H1 (cell line): Measurements from ENCODE around the gene CALCR. TPM values are rescaled to one million over a fixed set of nuclear protein-coding genes. Genes with fewer than 3 reads are reported as not detected.

Experiments used
- CTCF ChIA-PET: fragments of 300-600 bp; sonication (Branson Sonifier 250); formaldehyde crosslinking; loops from one replicate; lab custom pipeline; 2021; ENCODE audit not compliant: partially characterized antibody; lab: Charles Lee
- POLR2A ChIA-PET: fragments of 300-600 bp; sonication (Branson Sonifier 250); formaldehyde crosslinking; loops from one replicate; lab custom pipeline; 2021; ENCODE audit warnings: inconsistent platforms; ENCODE audit not compliant: partially characterized antibody; lab: Charles Lee
- DNase-seq, 2 experiments: peaks; one replicate each; pipeline versions ENCODE4 v3.0.0 to v3.0.0-alpha.2; 2010 to 2022; ENCODE audit warnings: low spot score in 2 of 2, low read depth in 1 of 2, mixed read lengths in 1 of 2
- FAIRE-seq: peaks from 2 replicates; lab custom pipeline; 2011; peaks lifted over from hg19 to GRCh38; lab: Jason Lieb, UNC
- H2AFZ ChIP-seq: 2 replicates; pipeline ENCODE4 v1.8.1; 2012; ENCODE audit warnings: low read length, inconsistent platforms
- H2AK5ac ChIP-seq: 2 replicates; pipeline ENCODE4 v1.6.1; 2013; ENCODE audit warnings: low read depth, low read length
- H2BK120ac ChIP-seq: replicated peaks from 2 replicates; pipeline ENCODE3; 2013; ENCODE audit warnings: low read depth, low read length, inconsistent platforms
- H2BK12ac ChIP-seq: 2 replicates; pipeline ENCODE4 v1.6.1; 2013; ENCODE audit warnings: low read depth, low read length
- H2BK15ac ChIP-seq: 2 replicates; pipeline ENCODE4 v1.6.1; 2013; ENCODE audit warnings: low read length
- H2BK20ac ChIP-seq: 2 replicates; pipeline ENCODE4 v1.6.1; 2013; ENCODE audit warnings: low read length
- H2BK5ac ChIP-seq: 2 replicates; pipeline ENCODE4 v1.6.1; 2013; ENCODE audit warnings: low read depth, low read length
- H3K14ac ChIP-seq: 2 replicates; pipeline ENCODE4 v1.6.1; 2013; ENCODE audit warnings: inconsistent platforms; ENCODE audit not compliant: insufficient read length
- H3K18ac ChIP-seq: 2 replicates; pipeline ENCODE4 v1.6.1; 2013; ENCODE audit warnings: low read length; ENCODE audit errors: extremely low read depth
- H3K23ac ChIP-seq: 2 replicates; pipeline ENCODE4 v1.6.1; 2013; ENCODE audit warnings: inconsistent platforms; ENCODE audit not compliant: insufficient read length
- H3K23me2 ChIP-seq: 2 replicates; pipeline ENCODE4 v1.6.1; 2013; ENCODE audit warnings: low read depth, low read length
- H3K27ac ChIP-seq: 2 replicates; pipeline ENCODE4 v1.6.1; 2011; ENCODE audit warnings: low read depth, low read length, inconsistent platforms
- H3K27me3 ChIP-seq, 4 experiments: replicated peaks in 1 of 4; 1 replicate in 1 of 4; 2 replicates in 3 of 4; pipeline versions ENCODE4 v1.6.1 to v1.8.1; 2011 to 2013; ENCODE audit warnings: low read length in 3 of 4, mild to moderate bottlenecking in 3 of 4, inconsistent platforms in 2 of 4, mixed read lengths in 2 of 4, moderate library complexity in 1 of 4; ENCODE audit not compliant: control insufficient read depth in 3 of 4, insufficient read depth in 3 of 4; ENCODE audit errors: extremely low read depth in 1 of 4
- H3K36me3 ChIP-seq, 4 experiments: 2 replicates each; pipeline versions ENCODE4 v1.6.1 to v1.8.1; 2011 to 2013; ENCODE audit warnings: mild to moderate bottlenecking in 4 of 4, low read length in 3 of 4, moderate library complexity in 2 of 4, control low read depth in 1 of 4, inconsistent platforms in 1 of 4; ENCODE audit not compliant: insufficient read depth in 4 of 4, control insufficient read depth in 2 of 4
- H3K4ac ChIP-seq: replicated peaks from 2 replicates; pipeline ENCODE3; 2013; ENCODE audit warnings: low read length, low read depth, mixed read lengths, inconsistent platforms; ENCODE audit not compliant: insufficient read length
- H3K4me1 ChIP-seq, 4 experiments: replicated peaks in 1 of 4; 1 replicate in 1 of 4; 2 replicates in 3 of 4; pipeline versions ENCODE4 v1.6.1 to v1.8.1; 2011 to 2013; ENCODE audit warnings: low read length in 3 of 4, inconsistent platforms in 2 of 4, mixed read lengths in 1 of 4; ENCODE audit not compliant: insufficient read depth in 4 of 4, control insufficient read depth in 3 of 4
- H3K4me2 ChIP-seq, 2 experiments: 2 replicates each; pipeline versions ENCODE4 v1.6.1 to v1.8.1; 2011 to 2013; ENCODE audit warnings: low read depth in 2 of 2, low read length in 2 of 2, control low read depth in 1 of 2, inconsistent platforms in 1 of 2, mild to moderate bottlenecking in 1 of 2; ENCODE audit not compliant: insufficient read depth in 1 of 2
- H3K4me3 ChIP-seq, 4 experiments: fragments of 200-600, 300-600 bp in 1 of 4; sonication (generic), shearing (Covaris generic), sonication (Bioruptor Twin) in 1 of 4; 2 replicates each; pipeline versions ENCODE4 v1.5.1 to v1.8.1; 2011 to 2016; ENCODE audit warnings: low read length in 4 of 4, low read depth in 3 of 4, control low read depth in 2 of 4, inconsistent platforms in 2 of 4, mild to moderate bottlenecking in 2 of 4, mixed read lengths in 1 of 4, moderate library complexity in 1 of 4; ENCODE audit not compliant: insufficient read depth in 2 of 4; ENCODE audit errors: extremely low read depth in 1 of 4
- H3K56ac ChIP-seq: replicated peaks from 2 replicates; pipeline ENCODE3; 2013; ENCODE audit warnings: low read depth, mild to moderate bottlenecking, mixed read lengths, low read length, inconsistent platforms; ENCODE audit not compliant: insufficient read length
- H3K79me1 ChIP-seq: 2 replicates; pipeline ENCODE4 v1.6.1; 2013; ENCODE audit warnings: low read depth, low read length, control low read depth
- H3K79me2 ChIP-seq, 2 experiments: 2 replicates each; pipeline versions ENCODE4 v1.6.1 to v1.8.1; 2012 to 2013; ENCODE audit warnings: low read length in 2 of 2, mild to moderate bottlenecking in 2 of 2, inconsistent platforms in 1 of 2; ENCODE audit not compliant: insufficient read depth in 2 of 2, control insufficient read depth in 1 of 2
- H3K9ac ChIP-seq, 4 experiments: replicated peaks in 1 of 4; 1 replicate in 1 of 4; 2 replicates in 3 of 4; pipeline versions ENCODE4 v1.6.1 to v1.8.1; 2011 to 2013; ENCODE audit warnings: low read depth in 3 of 4, low read length in 3 of 4, control low read depth in 2 of 4, mild to moderate bottlenecking in 2 of 4, moderate library complexity in 2 of 4, inconsistent platforms in 1 of 4; ENCODE audit errors: extremely low read depth in 1 of 4
- H3K9me3 ChIP-seq, 2 experiments: 2 replicates each; pipeline versions ENCODE4 v1.6.1 to v1.8.1; 2012 to 2013; ENCODE audit warnings: mild to moderate bottlenecking in 2 of 2, moderate library complexity in 2 of 2, control low read depth in 1 of 2, inconsistent platforms in 1 of 2, low read depth in 1 of 2, low read length in 1 of 2, mixed read lengths in 1 of 2; ENCODE audit not compliant: insufficient read depth in 2 of 2
- H4K20me1 ChIP-seq, 2 experiments: replicated peaks in 1 of 2; 2 replicates each; pipeline versions ENCODE3 to v1.8.1; 2011 to 2013; ENCODE audit warnings: inconsistent platforms in 2 of 2, low read length in 2 of 2, mild to moderate bottlenecking in 1 of 2; ENCODE audit not compliant: insufficient read depth in 2 of 2, control insufficient read depth in 1 of 2
- H4K5ac ChIP-seq: 2 replicates; pipeline ENCODE4 v1.6.1; 2013; ENCODE audit warnings: low read length, low read depth, mixed read lengths, inconsistent platforms; ENCODE audit not compliant: insufficient read length
- H4K8ac ChIP-seq: 2 replicates; pipeline ENCODE4 v1.8.0; 2013; ENCODE audit warnings: mild to moderate bottlenecking, moderate library complexity, low read length, inconsistent platforms; ENCODE audit not compliant: insufficient read depth; ENCODE audit errors: extremely low read depth
- H4K91ac ChIP-seq: replicated peaks from 2 replicates; pipeline ENCODE3; 2013; ENCODE audit warnings: low read length, mixed read lengths, inconsistent platforms; ENCODE audit not compliant: insufficient read length
- CBX8 ChIP-seq: fragments of 300-800, 300-1000 bp; sonication (generic); IDR thresholded peaks from 2 replicates; pipeline ENCODE4 v1.7.1; 2016; ENCODE audit warnings: low read depth, low read length, borderline replicate concordance
- FOSL1 ChIP-seq: IDR thresholded peaks from 2 replicates; pipeline ENCODE4 v1.6.1; 2011; ENCODE audit warnings: mild to moderate bottlenecking, low read depth, low read length, moderate library complexity; ENCODE audit not compliant: insufficient read depth
- JUN ChIP-seq: IDR thresholded peaks from 2 replicates; pipeline ENCODE4 v1.6.1; 2011; ENCODE audit warnings: low read depth, mild to moderate bottlenecking, improper control_type of control experiment, low read length
- KDM5A ChIP-seq: fragments of 200-600 bp; IDR thresholded peaks from 2 replicates; pipeline ENCODE4 v1.7.1; 2012; ENCODE audit warnings: mild to moderate bottlenecking, low read length, inconsistent platforms, mixed read lengths
- RBBP5 ChIP-seq: IDR thresholded peaks from 2 replicates; pipeline ENCODE4 v1.7.1; 2012; ENCODE audit warnings: low read depth, mild to moderate bottlenecking, inconsistent platforms, low read length, moderate library complexity, borderline replicate concordance
- SIN3A ChIP-seq, 2 experiments: IDR thresholded peaks in 1 of 2; conservative IDR thresholded peaks in 1 of 2; 2 replicates each; pipeline ENCODE4 v1.6.1; 2011 to 2012; ENCODE audit warnings: low read length in 2 of 2, improper control_type of control experiment in 1 of 2, low read depth in 1 of 2, mild to moderate bottlenecking in 1 of 2
- SP1 ChIP-seq: IDR thresholded peaks from 2 replicates; pipeline ENCODE4 v1.6.1; 2011; ENCODE audit warnings: low read depth, low read length
- SUZ12 ChIP-seq: fragments of 200-600 bp; sonication (generic); IDR thresholded peaks from 2 replicates; pipeline ENCODE4 v1.6.1; 2012; ENCODE audit warnings: mild to moderate bottlenecking, inconsistent platforms, low read length, moderate library complexity, mixed read lengths
- TAF7 ChIP-seq: optimal IDR thresholded peaks from 2 replicates; pipeline ENCODE3; 2011; ENCODE audit warnings: low read depth, mild to moderate bottlenecking, inconsistent platforms, low read length, moderate library complexity, borderline replicate concordance
- polyA plus RNA-seq, 7 experiments: library from polyadenylated mRNA; depleted of rRNA in 3 of 7; stranded (reverse) in 5 of 7; unstranded in 2 of 7; fragments of >200 nt in 5 of 7; fragments of 200-250 nt in 2 of 7; gene quantifications; 1 replicate in 5 of 7; 2 replicates in 1 of 7; 4 replicates in 1 of 7; pipeline versions ENCODE4 v1.2.1 to v1.2.3, GENCODE V29; 2011 to 2013; ENCODE audit warnings: missing spikeins in 2 of 7, mixed read lengths in 2 of 7
- total RNA-seq: library from RNA; stranded (reverse); fragmentation: NEBNext Ultra II Directional; extraction: Animal tissue kit (Norgen Biotek cat#: 25700); gene quantifications from 2 replicates; pipeline ENCODE4 v1.2.1, GENCODE V29; 2021

The CALCR gene
- total and polyA plus RNA-seq, 2 of the 8 experiments (the other 6 are each of a cell fraction or from before 2014, with no cell fraction given), result 1.0 to 3.6 TPM

GRCh38 chr7:93566876-93567275 is 7.6 kb downstream of the CALCR start:
- Histone ChIP-seq H4K5ac (no peak overlapping the region), H3K23ac (no peak overlapping the region), H3K14ac (no peak overlapping the region), H2AK5ac (no peak overlapping the region), H3K79me1 (no peaks in the 10 kb centered on the region), H3K4ac (no peak overlapping the region), H3K56ac (no peak overlapping the region), H3K4me2 (no peak overlapping the region), H3K9ac (no peak overlapping the region), H2AFZ (no peak overlapping the region), H4K20me1 (no peaks in the 10 kb centered on the region), H2BK15ac (no peak overlapping the region), H3K79me2 (no peaks in the 10 kb centered on the region), H4K8ac (no peak overlapping the region), H3K4me3 (no peak overlapping the region), H2BK5ac (no peak overlapping the region), H2BK12ac (no peak overlapping the region), H3K27ac (no peak overlapping the region), H3K36me3 (no peaks in the 10 kb centered on the region), H3K23me2 (no peaks in the 10 kb centered on the region; the same call in 1 of the 2 replicates), H2BK20ac (no peak overlapping the region), H3K27me3 (no peaks in the 10 kb centered on the region), H4K91ac (no peak overlapping the region), H3K18ac (no peak overlapping the region), H3K9me3 (no peaks in the 10 kb centered on the region), H3K4me1 (peaks cover 0 to 4% (median 0%) of the 10 kb centered on the region in 4 experiments; a peak in 2 of 7 replicates), H2BK120ac (no peak overlapping the region)
- POLR2A ChIA-PET, result interaction anchor here (1.2 kb wide), 1 partner anchor 14 kb away, joined by 4 read pairs; no protein-coding TSS in a partner anchor
- no peak for TF ChIP-seq SIN3A (conservative IDR thresholded peaks at IDR 0.05 in 1 of 2, IDR thresholded peaks at IDR 0.05 in 1 of 2; ENCODE audit: low read depth in 1 of 2, low read length in 2 of 2)
- TF ChIP-seq CBX8, result no peak
- TF ChIP-seq SP1, result no peak
- no peak for TF ChIP-seq RBBP5
- no peak for TF ChIP-seq TAF7
- no peak for TF ChIP-seq SUZ12
- no peak for TF ChIP-seq KDM5A
- TF ChIP-seq JUN, result no peak
- TF ChIP-seq FOSL1, result no peak
- FAIRE-seq (no peak), DNase-seq (no peak)
- CTCF ChIA-PET, result interaction anchor here (0.7 to 1.9 kb wide), 9 partner anchors 8 to 357 kb away, joined by 3 to 6 read pairs (median 3); partner anchors contain the start of gene CALCR
